ENCODE measurements around the gene NEDD4L.
"Not testable (repeated sequence)": the region's sequence is repeated elsewhere in the genome, so short reads cannot be mapped to it uniquely, and the experiment has no call there.

Gene NEDD4L

DNA sequence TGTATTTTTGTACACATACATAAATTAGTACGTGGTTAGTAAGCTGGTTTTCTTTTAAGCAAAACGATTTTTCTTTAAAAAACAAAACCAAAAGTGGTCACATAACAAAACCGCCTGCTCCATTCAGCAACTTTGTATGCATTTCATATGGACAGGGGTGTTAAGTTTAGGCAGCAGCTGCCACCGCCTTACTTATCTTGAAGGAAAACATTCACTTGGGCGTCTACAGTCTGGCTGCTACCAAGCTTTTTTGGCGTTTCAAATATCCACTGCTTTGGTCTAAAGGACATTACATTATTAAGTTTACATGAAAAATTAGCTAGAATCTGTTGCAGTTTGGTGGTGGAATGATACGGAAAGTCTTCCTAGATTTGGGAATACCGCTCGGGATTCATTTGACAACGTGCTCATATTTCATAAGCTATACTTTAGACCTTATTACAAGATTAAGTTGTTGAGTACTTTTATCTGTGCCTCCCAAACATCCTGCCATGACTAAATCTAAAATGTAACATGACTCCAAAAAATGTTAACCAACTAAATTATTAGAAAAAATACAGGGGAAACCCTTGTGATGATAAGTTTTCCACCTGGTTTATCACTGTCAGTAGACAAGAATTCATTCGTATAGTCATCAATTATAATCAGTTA is 214.8 kb downstream of the NEDD4L start:
- DNase-seq (ENCODE audit: low read depth in 2 of 2, low spot score in 1 of 2) = no peak

- no peak for DNase-seq (ENCODE audit: low read depth in 2 of 2, low spot score in 1 of 2)
Measured at GRCh38 chr18:58263055-58263957, 219.3 kb downstream of the NEDD4L start.

DNA sequence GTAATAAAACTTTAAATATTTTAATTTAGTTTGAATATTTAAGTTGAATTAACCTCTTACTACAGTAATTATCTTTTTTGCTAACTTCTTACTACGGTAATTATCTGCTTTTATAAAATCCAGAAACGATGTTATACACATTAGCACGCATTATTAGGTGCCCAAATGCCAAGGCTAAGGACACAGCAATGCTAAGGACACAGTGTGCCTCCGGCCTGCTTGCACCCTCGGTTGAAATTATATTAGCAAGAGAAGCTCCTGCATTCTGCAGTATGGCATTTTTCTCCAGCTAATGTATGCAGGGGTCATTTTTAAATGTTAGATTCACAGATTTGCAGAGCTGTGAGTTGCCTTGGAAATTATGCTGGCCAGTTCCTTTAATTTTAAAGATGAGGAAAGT is 220.0 kb downstream of the NEDD4L start:
- DNase-seq (ENCODE audit: low read depth in 2 of 2, low spot score in 1 of 2) = no peak

DNA sequence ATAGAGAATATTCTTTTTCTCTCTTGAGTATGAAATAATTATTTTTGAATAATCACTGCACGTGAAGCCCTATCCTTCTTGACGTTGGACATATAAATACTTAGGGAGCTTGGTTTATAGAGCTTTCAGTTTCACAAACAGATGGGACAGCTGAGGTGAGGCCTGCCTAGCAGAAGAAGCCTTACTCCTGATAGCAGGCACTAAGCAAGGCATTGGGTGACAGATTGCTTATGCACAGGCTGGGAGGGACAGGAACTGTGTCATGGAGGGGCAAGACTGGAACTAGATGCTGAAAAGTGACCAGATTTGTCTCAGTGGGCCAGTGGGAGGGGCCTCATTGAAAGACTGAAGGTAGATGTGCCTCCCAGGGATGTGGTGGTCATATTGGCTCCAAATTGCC is 220.8 kb downstream of the NEDD4L start:
- DNase-seq (ENCODE audit: low read depth in 2 of 2, low spot score in 1 of 2) = no peak

- DNase-seq (ENCODE audit: low read depth in 2 of 2, low spot score in 1 of 2) = not testable (repeated sequence)
Measured at GRCh38 chr18:58265489-58265888, 221.5 kb downstream of the NEDD4L start.

DNA sequence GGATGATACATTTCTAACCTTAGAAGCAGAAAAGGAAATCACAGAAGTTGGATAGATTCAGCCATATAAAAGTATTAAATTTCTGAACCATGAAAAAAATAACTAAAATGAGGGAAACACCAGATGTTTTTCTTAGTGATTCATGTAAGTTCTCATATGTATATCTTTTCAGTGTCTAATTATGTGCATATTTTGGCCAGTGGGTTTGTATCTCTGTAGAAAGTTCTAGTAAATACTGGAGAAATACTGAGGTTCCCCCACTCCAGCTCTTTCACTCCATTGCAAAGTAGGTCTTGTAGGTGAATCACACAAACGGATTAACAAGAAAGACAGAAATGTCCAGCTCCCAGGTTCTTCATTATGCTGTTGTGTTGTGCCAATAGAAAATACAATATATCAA is 222.3 kb downstream of the NEDD4L start:
- DNase-seq (ENCODE audit: low read depth in 2 of 2, low spot score in 1 of 2) = no peak

GRCh38 chr18:58267493-58267892 is 223.5 kb downstream of the NEDD4L start:
- DNase-seq (ENCODE audit: low read depth in 2 of 2, low spot score in 1 of 2) = no peak

DNA sequence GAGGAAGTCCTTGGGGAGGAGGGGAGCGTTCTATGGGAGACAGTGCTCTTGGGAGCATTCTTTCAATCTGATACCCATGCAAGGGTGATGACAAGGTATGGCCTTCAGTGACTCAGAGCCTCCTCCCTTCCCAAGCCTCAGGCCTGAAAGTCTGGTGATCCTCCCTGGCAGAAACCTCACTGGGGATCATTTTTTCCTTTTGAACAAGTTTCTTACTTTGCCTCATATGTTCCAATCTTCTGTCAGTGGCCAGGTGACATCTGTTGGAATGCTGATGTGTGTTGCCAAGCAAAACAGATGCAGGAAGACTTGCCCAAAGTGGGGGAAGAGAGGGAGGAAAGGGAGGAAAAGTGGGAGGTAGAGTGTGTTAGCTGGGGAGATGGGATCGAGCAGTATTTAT is 224.8 kb downstream of the NEDD4L start:
- no peak for DNase-seq (ENCODE audit: low read depth in 2 of 2, low spot score in 1 of 2)

DNA sequence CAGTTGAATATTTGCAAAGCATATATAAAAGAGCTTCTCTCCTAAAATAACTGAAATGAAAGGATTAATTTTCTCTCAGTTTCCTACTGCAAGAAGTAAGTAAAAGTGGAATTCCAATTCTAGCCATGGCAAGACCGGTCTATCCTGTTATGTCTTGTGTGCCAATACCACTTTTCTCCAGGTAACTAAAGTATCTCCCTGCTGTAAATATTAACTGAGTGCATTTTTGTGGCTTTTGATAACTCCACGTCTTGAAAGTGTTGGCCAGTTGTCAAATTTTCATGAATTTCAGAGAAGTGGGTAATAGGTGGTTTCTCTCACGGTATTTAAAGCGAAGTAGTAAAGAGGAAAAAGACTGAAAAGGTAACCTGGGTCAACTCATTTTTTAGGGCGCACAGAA is 225.9 kb downstream of the NEDD4L start:
- no peak for DNase-seq (ENCODE audit: low read depth in 2 of 2, low spot score in 1 of 2)

GRCh38 chr18:58270396-58270795 is 226.4 kb downstream of the NEDD4L start:
- DNase-seq (ENCODE audit: low read depth in 2 of 2, low spot score in 1 of 2) = no peak

- DNase-seq (ENCODE audit: low read depth in 2 of 2, low spot score in 1 of 2) = no peak
Measured at GRCh38 chr18:58271770-58272169, 227.7 kb downstream of the NEDD4L start.

DNA sequence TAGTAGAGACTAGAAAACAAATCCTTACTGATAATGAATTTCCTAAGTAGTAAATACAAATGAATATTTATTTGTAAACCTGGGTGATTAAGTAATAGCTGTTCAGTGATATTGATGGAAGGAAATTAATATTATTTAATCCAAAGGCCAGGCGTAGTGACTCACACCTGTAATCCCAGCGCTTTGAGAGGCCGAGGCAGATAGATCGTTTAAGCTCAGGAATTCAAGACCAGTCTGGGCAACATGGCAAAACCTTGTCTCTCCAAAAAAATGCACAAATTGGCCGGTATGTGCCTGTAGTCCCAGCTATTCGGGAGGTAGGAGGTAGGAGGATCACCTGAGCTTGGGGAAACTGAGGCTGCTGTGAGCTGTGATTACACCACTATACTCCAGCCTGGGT is 228.2 kb downstream of the NEDD4L start:
- DNase-seq (ENCODE audit: low read depth in 2 of 2, low spot score in 1 of 2) = no peak

- DNase-seq (ENCODE audit: low read depth in 2 of 2, low spot score in 1 of 2) = no peak
Measured at GRCh38 chr18:58272779-58273435, 228.9 kb downstream of the NEDD4L start.

DNA sequence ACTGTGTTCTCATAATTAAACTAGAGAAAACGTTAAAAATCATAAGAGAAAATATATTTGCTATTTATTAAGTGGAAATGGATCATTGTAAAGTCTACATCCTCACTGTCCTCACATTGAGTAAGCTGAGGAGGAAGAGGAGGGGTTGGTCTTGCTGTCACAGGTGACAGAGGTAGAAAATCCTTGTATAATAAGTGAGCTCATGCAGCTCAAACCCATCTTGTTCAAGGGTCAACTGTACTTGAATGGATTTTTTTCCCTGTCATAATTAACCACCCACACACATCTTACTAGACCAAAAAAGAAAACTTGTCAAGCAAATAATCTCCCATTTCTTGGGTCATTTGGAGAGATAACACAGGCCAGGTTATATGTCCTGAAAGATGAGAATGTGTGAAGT is 231.2 kb downstream of the NEDD4L start:
- DNase-seq (ENCODE audit: low read depth in 2 of 2, low spot score in 1 of 2) = no peak

GRCh38 chr18:58276789-58277739 is 233.0 kb downstream of the NEDD4L start:
- DNase-seq (ENCODE audit: low read depth in 2 of 2, low spot score in 1 of 2) = no peak

DNA sequence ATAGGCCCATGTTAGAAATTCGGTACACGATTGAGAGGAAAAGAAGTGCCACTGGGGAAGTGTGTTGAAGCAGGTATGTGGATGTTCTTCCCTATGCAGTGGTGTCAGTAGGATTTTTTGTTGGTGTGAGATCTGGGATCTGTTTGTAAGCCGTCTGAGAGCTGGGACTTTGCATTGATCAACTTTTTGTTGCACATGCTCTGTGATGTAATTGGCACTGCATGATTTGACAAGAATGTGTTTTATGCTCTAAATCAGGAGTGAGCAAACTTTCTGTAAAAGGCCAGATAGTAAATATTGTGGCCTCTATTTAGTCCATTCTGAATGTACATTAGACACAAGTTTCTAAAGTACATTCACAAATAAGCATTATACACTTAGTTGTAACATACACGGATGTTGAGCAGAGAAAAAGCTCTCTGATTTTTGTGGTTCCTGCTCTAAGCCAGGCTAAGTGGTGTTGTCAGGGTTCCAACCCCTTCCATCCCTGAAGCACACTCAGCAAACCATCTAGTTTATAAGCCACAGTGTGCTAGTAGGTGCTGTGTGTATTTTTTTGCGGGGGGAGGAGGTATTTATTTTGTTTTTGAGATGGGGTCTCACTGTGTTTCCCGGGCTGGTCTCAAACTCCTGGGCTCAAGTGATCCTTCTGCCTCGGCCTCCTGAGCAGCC is 235.6 kb downstream of the NEDD4L start:
- DNase-seq (ENCODE audit: low read depth in 2 of 2, low spot score in 1 of 2) = no peak

- DNase-seq (ENCODE audit: low read depth in 2 of 2, low spot score in 1 of 2) = no peak
Measured at GRCh38 chr18:58280191-58280590, 236.2 kb downstream of the NEDD4L start.

GRCh38 chr18:58282872-58283271 is 238.8 kb downstream of the NEDD4L start:
- not testable (repeated sequence) for DNase-seq (ENCODE audit: low read depth in 2 of 2, low spot score in 1 of 2)

DNA sequence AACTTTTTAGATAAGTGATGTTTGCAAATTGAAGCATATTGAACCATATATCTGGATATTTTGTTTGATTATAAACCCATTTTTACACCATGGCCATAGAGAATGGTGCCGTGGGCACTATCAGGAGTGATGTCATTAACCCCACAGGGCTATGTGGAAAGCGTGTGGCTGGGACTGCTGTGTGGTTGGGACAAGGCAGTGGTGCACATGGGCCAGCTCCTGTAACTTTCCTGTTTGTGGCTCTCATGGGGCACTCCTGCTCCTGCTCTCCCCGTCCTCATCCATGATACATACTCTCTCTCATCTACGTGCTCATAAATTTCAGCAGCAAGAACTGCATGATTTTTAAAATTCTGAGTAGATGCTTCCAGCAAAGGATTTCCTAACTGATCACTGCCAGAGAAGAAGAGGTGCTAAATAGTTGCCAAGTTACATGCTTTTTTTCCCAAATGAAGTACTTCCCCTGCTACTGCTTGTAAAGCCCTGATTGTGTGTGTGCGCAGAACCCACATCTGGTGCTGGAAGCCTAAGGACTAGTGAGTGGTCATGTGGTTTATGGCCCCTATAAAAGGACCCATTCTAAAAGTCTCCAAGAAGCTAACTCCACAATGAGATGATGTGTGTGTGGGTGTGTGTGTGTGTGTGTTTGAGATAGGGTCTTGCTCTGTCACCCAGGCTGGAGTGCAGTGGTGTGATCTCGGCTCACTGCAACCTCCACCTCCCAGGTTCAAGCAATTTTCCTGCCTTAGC is 240.8 kb downstream of the NEDD4L start:
- no peak for DNase-seq (ENCODE audit: low read depth in 2 of 2, low spot score in 1 of 2)

Data from stimulated activated CD8-positive, alpha-beta memory T cell treated with anti-CD3 and anti-CD28 coated beads, Interleukin-4, amount 100 ng/mL, for 4 hours (primary cell).